ENCODE data around the gene CCDC8. TPM values are rescaled to one million over a fixed set of nuclear protein-coding genes. Genes with fewer than 3 reads are reported as not detected.

CCDC8 gene, protein sequence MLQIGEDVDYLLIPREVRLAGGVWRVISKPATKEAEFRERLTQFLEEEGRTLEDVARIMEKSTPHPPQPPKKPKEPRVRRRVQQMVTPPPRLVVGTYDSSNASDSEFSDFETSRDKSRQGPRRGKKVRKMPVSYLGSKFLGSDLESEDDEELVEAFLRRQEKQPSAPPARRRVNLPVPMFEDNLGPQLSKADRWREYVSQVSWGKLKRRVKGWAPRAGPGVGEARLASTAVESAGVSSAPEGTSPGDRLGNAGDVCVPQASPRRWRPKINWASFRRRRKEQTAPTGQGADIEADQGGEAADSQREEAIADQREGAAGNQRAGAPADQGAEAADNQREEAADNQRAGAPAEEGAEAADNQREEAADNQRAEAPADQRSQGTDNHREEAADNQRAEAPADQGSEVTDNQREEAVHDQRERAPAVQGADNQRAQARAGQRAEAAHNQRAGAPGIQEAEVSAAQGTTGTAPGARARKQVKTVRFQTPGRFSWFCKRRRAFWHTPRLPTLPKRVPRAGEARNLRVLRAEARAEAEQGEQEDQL
- total RNA-seq: 1 to 10 TPM in 3 of 4 donors, under 1 TPM in 1; 0.49 to 3.6 (median 2.4) TPM

DNA sequence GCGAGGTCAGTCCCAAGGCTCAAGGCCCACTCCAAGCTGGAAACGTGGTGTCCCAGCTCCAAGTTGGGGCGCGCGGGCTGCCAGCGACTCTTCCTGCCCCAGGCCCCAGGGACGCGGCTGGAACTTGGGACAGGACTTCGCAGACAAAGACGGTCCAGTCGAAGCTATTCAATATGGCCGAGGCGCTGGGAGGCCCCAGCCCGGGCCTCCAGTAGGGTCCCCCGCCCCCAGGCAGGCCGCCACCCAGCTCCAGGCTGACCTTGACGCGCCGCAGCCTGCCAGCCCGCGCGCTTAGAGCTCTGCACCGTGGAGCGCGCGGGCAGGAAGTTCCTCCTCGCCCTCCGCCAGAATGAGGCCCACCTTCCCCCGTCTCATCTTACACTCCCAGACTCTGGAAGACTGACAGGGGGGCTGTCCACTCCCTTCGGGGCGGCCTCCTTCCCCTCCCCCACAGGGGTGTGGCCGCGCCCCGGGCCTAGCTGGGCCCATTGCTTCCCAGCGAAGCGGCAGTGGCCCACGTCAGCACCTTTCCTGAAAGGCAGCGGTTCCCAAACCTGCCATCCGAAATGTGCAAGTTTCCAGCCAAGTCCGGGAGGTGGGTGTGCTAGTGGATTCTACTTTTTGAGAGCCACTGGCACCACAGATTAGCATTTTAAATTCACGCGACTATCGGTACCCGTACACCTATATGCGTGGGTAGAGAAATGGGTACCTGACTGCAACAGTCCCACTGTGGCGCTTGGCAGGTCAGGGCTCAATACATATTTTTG is at the start of gene CCDC8:
CCDC8 (minus strand) TSS at position 303 of the 770 bp plus-strand sequence. CDS start 754 bp downstream, outside the sequence.
- TF ChIP-seq, protein P1, sequence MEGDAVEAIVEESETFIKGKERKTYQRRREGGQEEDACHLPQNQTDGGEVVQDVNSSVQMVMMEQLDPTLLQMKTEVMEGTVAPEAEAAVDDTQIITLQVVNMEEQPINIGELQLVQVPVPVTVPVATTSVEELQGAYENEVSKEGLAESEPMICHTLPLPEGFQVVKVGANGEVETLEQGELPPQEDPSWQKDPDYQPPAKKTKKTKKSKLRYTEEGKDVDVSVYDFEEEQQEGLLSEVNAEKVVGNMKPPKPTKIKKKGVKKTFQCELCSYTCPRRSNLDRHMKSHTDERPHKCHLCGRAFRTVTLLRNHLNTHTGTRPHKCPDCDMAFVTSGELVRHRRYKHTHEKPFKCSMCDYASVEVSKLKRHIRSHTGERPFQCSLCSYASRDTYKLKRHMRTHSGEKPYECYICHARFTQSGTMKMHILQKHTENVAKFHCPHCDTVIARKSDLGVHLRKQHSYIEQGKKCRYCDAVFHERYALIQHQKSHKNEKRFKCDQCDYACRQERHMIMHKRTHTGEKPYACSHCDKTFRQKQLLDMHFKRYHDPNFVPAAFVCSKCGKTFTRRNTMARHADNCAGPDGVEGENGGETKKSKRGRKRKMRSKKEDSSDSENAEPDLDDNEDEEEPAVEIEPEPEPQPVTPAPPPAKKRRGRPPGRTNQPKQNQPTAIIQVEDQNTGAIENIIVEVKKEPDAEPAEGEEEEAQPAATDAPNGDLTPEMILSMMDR (IDR thresholded peaks at IDR 0.05; ENCODE audit: low read depth): no peak

DNA sequence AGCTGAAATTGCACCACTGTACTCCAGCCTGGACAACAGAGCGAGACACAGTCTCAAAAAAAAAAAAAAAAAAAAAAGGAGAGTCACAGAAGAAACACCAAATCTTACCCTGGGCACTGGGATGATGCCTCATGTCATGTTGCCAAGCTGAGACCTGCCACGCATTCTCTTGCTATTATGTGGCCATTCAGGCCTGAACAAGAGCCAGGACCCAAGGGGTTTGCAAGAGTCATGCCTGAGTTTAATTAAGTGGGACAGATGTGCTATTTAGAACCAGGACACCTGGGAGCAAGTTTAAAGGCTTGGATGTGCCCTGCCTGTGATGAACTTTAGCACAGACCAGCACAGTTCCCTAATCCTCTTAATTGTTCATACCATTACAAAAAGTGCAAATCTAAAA is 48.2 kb upstream of the CCDC8 start:
- TF ChIP-seq, protein P1 (IDR thresholded peaks at IDR 0.05; ENCODE audit: low read depth): no peak

DNA sequence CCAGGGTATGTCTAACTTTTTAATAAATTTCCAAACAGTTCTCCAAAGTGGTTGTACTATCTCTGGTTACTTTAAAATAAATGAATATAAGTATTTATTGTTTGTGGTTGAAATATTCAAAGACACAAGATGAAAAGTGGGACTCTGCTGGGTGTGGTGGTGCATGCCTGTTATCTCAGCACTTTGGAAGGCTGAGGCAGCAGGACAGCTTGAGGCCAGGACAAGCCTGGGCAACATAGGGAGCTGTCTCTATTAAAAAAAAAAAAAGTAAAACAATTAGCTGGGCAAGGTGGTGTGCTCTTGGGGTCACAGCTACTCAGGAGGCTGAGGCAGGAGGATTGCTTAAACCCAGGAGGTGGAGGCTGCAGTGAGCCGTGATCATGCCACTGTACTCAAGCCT is 47.6 kb upstream of the CCDC8 start:
- TF ChIP-seq, protein P1 (IDR thresholded peaks at IDR 0.05; ENCODE audit: low read depth): no peak

DNA sequence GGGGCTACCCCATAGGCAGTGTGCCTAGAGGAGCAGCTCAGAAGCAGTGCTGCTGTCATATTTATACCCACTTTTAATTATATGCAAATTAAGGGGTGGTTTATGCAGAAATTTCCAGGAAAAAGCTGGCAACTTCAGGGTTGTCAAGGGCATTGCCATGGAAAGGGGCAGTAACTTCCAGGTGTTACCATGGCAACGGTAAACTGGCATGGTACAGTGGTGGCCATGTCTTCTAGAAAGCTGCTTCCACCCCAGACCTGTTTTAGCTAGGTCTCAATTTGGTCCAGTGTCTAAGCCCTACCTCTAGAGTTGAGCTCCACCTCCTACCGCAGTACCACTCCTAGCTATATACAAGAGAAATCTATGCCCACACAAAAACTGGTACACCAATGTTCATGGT is 46.7 kb upstream of the CCDC8 start:
- TF ChIP-seq, protein P1 (IDR thresholded peaks at IDR 0.05; ENCODE audit: low read depth): no peak

DNA sequence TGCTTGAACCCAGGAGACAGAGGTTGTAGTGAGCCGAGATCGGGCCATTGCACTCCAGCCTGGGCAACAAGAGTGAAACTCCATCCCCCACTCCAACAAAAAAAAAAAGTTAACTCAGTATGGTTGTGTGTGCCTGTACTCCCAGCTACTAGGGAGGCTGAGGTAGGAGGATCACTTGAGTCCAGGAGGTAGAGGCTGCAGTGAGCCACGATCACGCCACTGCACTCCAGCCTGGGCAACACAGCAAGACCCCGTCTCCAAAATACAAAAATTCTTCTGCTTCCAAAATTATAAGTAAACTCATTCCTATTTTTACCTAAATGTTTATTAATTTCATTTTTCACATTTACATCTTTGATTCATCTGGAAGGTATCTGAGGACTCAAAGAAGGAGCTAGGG is 43.6 kb upstream of the CCDC8 start:
- TF ChIP-seq, protein P1 (IDR thresholded peaks at IDR 0.05; ENCODE audit: low read depth): no peak

DNA sequence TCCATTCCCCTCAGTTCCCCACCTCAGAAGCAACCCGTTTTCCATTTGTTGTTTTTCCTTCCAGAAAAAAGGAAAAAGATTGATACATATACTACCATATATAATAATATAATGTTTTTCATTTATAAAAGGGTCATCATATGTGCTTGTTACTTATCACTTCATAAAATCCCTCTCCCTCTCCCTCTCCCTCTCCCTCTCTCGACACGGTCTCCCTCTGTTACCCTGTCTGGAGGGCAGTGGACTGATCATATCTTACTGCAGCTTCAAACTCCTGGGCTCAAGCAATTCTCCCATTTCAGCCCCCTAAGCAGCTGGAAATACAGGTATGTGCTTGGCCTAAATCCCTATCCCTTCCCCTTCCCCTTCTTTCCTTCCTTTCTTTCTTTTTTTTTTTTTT is 40.9 kb upstream of the CCDC8 start:
- TF ChIP-seq, protein P1 (IDR thresholded peaks at IDR 0.05; ENCODE audit: low read depth): no peak

DNA sequence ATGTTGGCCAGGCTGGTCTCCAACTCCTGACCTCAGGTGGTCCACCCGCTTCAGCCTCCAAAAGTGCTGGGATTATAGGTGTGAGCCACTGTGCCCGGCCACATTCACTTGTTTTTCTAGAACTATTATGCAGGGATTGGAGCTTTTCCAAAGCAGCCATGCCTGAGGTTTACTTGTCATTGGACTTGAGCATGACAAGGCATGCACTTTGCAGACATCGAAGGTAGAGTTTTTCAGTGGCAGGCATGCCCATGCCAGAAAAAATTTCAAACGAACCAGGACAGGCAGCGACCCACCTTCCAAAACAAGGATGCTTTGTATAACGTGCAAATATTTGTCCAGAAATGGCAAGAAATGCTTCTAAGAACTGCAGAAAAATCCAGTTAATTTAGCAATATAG is 40.3 kb upstream of the CCDC8 start:
- TF ChIP-seq, protein P1 (IDR thresholded peaks at IDR 0.05; ENCODE audit: low read depth): no peak
